MCF 10A (cell line): Measurements from ENCODE around the gene NFX1. TPM values are rescaled to one million over a fixed set of nuclear protein-coding genes. Genes with fewer than 3 reads are reported as not detected.

Source experiments
- BruUV-seq: library from RNA; stranded (reverse); fragments of 400-500 nt; replicated peaks from 2 replicates; lab custom pipeline; 2021; lab: Mats Ljungman, UMichigan
- CTCF ChIA-PET: fragments of 300-600 bp; sonication (Branson Sonifier 250); formaldehyde crosslinking; extraction: SDS; loops from one replicate; lab custom pipeline; 2021; ENCODE audit warnings: antibody characterized with exemption, inconsistent platforms; lab: Yijun Ruan, JAX
- POLR2A ChIA-PET: fragments of 300-600, 350-650 bp; sonication (Branson Sonifier 250); formaldehyde crosslinking; extraction: SDS; loops from one replicate; lab custom pipeline; 2020; ENCODE audit warnings: antibody characterized with exemption, inconsistent platforms; lab: Yijun Ruan, JAX
- DNase-seq: peaks from one replicate; pipeline ENCODE4 v3.0.0-alpha.2; 2018; ENCODE audit not compliant: unreplicated experiment
- H3K27ac Mint-ChIP-seq: one replicate; pipeline ENCODE4 v1.8.0; 2022; ENCODE audit warnings: mild to moderate bottlenecking, low read depth, mixed read lengths; ENCODE audit not compliant: unreplicated experiment
- H3K27me3 Mint-ChIP-seq: one replicate; pipeline ENCODE4 v1.8.0; 2022; ENCODE audit warnings: mixed read lengths; ENCODE audit not compliant: insufficient read depth, unreplicated experiment
- H3K36me3 Mint-ChIP-seq: one replicate; pipeline ENCODE4 v1.8.0; 2022; ENCODE audit warnings: mild to moderate bottlenecking, moderate library complexity, mixed read lengths; ENCODE audit not compliant: insufficient read depth, unreplicated experiment
- H3K4me1 Mint-ChIP-seq: one replicate; pipeline ENCODE4 v1.8.0; 2022; ENCODE audit warnings: mixed read lengths; ENCODE audit not compliant: insufficient read depth, unreplicated experiment
- H3K4me3 Mint-ChIP-seq: one replicate; pipeline ENCODE4 v1.8.0; 2022; ENCODE audit warnings: mild to moderate bottlenecking, moderate library complexity, mixed read lengths; ENCODE audit not compliant: unreplicated experiment
- H3K9me3 Mint-ChIP-seq: one replicate; pipeline ENCODE4 v1.8.0; 2022; ENCODE audit warnings: mixed read lengths; ENCODE audit not compliant: unreplicated experiment
- intact Hi-C: fragments of 100-400 bp; cut with micrococcal nuclease; formaldehyde crosslinking; loops from 2 replicates; pipeline ENCODE4 v1.14.1; 2022
- total RNA-seq: library from RNA; stranded (reverse); gene quantifications from 2 replicates; pipeline ENCODE4 v1.2.3, GENCODE V29; 2022
- TF ChIP-seq, protein P1 (sequence below): fragments of 200-600 bp; IDR thresholded peaks from one replicate; pipeline ENCODE4 v1.8.0; 2022; ENCODE audit warnings: antibody characterized with exemption, mild to moderate bottlenecking; ENCODE audit not compliant: unreplicated experiment

NFX1 gene
- total RNA-seq, 1 experiment from 2014 or later: 78.5 TPM

- TF ChIP-seq, protein P1, sequence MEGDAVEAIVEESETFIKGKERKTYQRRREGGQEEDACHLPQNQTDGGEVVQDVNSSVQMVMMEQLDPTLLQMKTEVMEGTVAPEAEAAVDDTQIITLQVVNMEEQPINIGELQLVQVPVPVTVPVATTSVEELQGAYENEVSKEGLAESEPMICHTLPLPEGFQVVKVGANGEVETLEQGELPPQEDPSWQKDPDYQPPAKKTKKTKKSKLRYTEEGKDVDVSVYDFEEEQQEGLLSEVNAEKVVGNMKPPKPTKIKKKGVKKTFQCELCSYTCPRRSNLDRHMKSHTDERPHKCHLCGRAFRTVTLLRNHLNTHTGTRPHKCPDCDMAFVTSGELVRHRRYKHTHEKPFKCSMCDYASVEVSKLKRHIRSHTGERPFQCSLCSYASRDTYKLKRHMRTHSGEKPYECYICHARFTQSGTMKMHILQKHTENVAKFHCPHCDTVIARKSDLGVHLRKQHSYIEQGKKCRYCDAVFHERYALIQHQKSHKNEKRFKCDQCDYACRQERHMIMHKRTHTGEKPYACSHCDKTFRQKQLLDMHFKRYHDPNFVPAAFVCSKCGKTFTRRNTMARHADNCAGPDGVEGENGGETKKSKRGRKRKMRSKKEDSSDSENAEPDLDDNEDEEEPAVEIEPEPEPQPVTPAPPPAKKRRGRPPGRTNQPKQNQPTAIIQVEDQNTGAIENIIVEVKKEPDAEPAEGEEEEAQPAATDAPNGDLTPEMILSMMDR: no peak
- H3K27me3 Mint-ChIP-seq: no peaks in the 10 kb centered on the region
- no peaks in the 10 kb centered on the region for H3K9me3 Mint-ChIP-seq
- BruUV-seq: no TSS peak
- no peak for DNase-seq
- H3K27ac Mint-ChIP-seq: peak overlapping the region; percentile 36
- peaks cover 34% of the 10 kb centered on the region for H3K4me1 Mint-ChIP-seq
- intact Hi-C loops: no loop called here
- H3K4me3 Mint-ChIP-seq: no peak overlapping the region
- CTCF ChIA-PET: interaction anchor here (0.6 to 6.1 kb wide), 10 partner anchors 11 to 87 kb away, joined by 3 to 50 read pairs (median 12); no protein-coding TSS in a partner anchor
- H3K36me3 Mint-ChIP-seq: no peaks in the 10 kb centered on the region
- POLR2A ChIA-PET: interaction anchor here (0.9 to 1.4 kb wide), 4 partner anchors 22 to 125 kb away, joined by 3 to 5 read pairs (median 4); partner anchors contain the start of gene NFX1
Measured at GRCh38 chr9:33414889-33415500, 124.7 kb downstream of the NFX1 start.

GRCh38 chr9:33415501-33416038 lies 125.3 kb downstream of the NFX1 start:
- Mint-ChIP-seq H3K36me3 (no peaks in the 10 kb centered on the region), H3K4me3 (no peak overlapping the region), H3K27ac (peak overlapping the region; percentile 36), H3K27me3 (no peaks in the 10 kb centered on the region), H3K9me3 (no peaks in the 10 kb centered on the region), H3K4me1 (peaks cover 34% of the 10 kb centered on the region)
- ChIA-PET POLR2A (interaction anchor here (0.6 to 1.4 kb wide), 9 partner anchors 9 to 125 kb away, joined by 3 to 5 read pairs (median 3); partner anchors contain the start of gene NFX1), CTCF (interaction anchor here (0.6 to 6.1 kb wide), 17 partner anchors 11 to 356 kb away, joined by 3 to 50 read pairs (median 4); no protein-coding TSS in a partner anchor)
- intact Hi-C loops: no loop called here
- BruUV-seq: no TSS peak
- TF ChIP-seq, protein P1: peak; percentile 57
- DNase-seq: peak; percentile 82

GRCh38 chr9:33416996-33417395 lies 126.7 kb downstream of the NFX1 start:
- H3K27me3 Mint-ChIP-seq: no peaks in the 10 kb centered on the region
- H3K27ac Mint-ChIP-seq: no peak overlapping the region
- peaks cover 34% of the 10 kb centered on the region for H3K4me1 Mint-ChIP-seq
- no peaks in the 10 kb centered on the region for H3K9me3 Mint-ChIP-seq
- no peaks in the 10 kb centered on the region for H3K36me3 Mint-ChIP-seq
- TF ChIP-seq, protein P1: no peak
- H3K4me3 Mint-ChIP-seq: no peak overlapping the region
- BruUV-seq: no TSS peak
- CTCF ChIA-PET: interaction anchor here (0.6 to 6.1 kb wide), 10 partner anchors 13 to 154 kb away, joined by 3 to 50 read pairs (median 12); no protein-coding TSS in a partner anchor
- no peak for DNase-seq
- intact Hi-C loops: no loop called here
- POLR2A ChIA-PET: interaction anchor here (1.2 to 1.8 kb wide), 2 partner anchors 37 to 57 kb away, joined by 3 to 7 read pairs; partner anchors contain the start of gene NOL6

- CTCF ChIA-PET: interaction anchor here (0.9 to 6.1 kb wide), 5 partner anchors 14 to 54 kb away, joined by 3 to 50 read pairs (median 23); no protein-coding TSS in a partner anchor
- peak; percentile 79 for DNase-seq
- H3K4me1 Mint-ChIP-seq: peaks cover 34% of the 10 kb centered on the region
- no peak overlapping the region for H3K27ac Mint-ChIP-seq
- no peaks in the 10 kb centered on the region for H3K9me3 Mint-ChIP-seq
- H3K36me3 Mint-ChIP-seq: no peaks in the 10 kb centered on the region
- no peak overlapping the region for H3K4me3 Mint-ChIP-seq
- no TSS peak for BruUV-seq
- POLR2A ChIA-PET: interaction anchor here (0.6 to 1.8 kb wide), 4 partner anchors 30 to 440 kb away, joined by 3 to 7 read pairs (median 4); partner anchors contain the start of gene NOL6
- intact Hi-C loops: no loop called here
- no peaks in the 10 kb centered on the region for H3K27me3 Mint-ChIP-seq
- TF ChIP-seq, protein P1: no peak
Measured at GRCh38 chr9:33418090-33418489, 127.8 kb downstream of the NFX1 start.
